NCI-H1105 treated with DMSO at 0.1 percent for 48 hours (cell line): Measurements from ENCODE around the gene ABCA2.

ENCODE experiments used
- DNase-seq: peaks from one replicate; lab custom pipeline; 2025; lab: John Stamatoyannopoulos, UW

ABCA2 gene

DNA sequence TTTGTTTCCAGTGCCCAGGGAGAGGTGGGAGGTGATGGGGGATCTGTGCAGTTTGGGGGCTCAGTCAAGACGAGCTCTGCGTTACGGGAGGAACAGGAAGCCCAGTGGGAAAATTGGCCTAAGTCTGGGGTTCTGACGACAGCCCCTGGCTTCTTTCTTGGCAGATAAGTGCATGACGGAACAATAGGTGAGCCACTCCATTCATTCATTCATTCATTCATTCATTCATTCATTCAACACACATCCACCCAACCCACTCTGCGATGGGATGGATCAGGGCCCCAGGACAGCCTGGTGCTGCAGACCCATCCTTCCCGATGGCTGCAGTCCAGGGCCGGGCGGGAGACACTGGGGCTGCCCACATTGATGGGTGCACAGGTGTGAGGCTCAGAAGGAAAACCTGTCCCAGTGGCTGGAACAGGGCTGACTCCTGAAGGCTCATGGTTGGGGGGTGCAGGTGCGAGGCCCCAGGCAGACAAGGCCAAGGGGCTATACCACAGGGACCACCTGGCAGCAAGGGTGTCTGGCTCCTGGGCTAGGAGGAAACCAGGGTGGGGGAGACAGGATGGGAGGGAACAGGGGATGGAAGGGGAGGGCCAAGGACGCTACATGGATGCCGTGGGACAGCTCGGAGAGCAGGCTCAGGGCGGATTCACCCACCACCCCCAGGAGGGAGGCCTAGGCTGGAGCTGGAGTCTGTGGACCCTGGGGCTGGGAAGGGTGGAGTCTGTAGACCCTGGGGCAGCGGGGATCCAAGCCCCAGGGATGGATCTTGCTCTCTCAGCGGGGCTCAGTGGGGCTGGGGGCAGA is 47.2 kb downstream of the ABCA2 start:
- DNase-seq: no peak

GRCh38 chr9:136979769-136980587 is 48.1 kb downstream of the ABCA2 start:
- DNase-seq: no peak

DNA sequence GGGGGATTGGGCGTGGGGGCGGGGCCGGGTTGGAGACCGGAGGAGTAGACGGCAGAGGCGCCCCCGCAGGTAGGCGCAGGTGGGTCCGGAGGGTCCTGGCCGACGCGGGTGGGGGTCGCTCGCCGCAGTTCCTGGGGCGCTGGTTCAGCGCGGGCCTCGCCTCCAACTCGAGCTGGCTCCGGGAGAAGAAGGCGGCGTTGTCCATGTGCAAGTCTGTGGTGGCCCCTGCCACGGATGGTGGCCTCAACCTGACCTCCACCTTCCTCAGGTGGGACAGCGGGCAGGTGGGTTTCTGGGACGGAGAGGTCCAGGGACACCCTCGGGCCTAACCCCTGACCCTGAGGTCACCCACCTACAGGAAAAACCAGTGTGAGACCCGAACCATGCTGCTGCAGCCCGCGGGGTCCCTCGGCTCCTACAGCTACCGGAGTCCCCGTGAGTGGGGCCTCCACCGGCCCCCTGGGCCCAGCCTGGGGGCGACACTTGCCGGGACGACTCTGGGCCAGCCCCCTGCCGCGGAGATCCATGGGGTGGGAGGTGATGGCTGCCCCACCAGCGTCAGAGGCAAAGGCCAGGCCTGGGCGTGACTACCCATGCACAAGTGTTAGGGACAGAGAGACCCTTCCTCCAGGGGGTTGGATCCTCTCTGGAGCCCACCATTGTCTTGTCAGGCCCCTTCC is 49.0 kb downstream of the ABCA2 start:
- DNase-seq: no peak

- DNase-seq: no peak
Observed at GRCh38 chr9:136978073-136978864, 49.8 kb downstream of the ABCA2 start.

GRCh38 chr9:136977649-136978072 is 50.4 kb downstream of the ABCA2 start:
- DNase-seq: no peak

GRCh38 chr9:136977223-136977622 is 50.8 kb downstream of the ABCA2 start, which contains the start of gene PTGDS:
Gene PTGDS, plus strand, starts transcription at chr9:136977504. Its CDS starts 75 bp downstream, at chr9:136977579.
- DNase-seq: no peak

DNA sequence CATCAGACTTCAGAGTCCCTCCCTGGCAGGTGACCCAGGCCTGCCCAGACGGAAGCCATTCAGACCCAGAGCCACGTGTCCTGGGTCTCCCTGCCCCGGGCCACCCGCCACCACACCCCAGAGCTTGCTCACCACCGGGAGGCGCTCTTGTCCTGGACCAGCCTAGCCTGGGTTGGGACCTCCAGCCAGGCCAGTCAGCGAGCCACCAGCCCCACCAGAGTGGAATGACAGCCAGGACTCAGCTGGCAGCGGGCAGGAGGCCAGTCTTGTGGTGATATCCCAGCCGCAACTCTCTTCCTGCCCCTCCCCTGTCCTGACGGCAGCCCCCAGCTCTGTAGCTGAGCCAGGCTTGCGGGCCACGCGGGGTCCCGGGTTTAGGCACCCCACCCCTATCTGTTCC is 52.4 kb downstream of the ABCA2 start:
- no peak for DNase-seq

DNA sequence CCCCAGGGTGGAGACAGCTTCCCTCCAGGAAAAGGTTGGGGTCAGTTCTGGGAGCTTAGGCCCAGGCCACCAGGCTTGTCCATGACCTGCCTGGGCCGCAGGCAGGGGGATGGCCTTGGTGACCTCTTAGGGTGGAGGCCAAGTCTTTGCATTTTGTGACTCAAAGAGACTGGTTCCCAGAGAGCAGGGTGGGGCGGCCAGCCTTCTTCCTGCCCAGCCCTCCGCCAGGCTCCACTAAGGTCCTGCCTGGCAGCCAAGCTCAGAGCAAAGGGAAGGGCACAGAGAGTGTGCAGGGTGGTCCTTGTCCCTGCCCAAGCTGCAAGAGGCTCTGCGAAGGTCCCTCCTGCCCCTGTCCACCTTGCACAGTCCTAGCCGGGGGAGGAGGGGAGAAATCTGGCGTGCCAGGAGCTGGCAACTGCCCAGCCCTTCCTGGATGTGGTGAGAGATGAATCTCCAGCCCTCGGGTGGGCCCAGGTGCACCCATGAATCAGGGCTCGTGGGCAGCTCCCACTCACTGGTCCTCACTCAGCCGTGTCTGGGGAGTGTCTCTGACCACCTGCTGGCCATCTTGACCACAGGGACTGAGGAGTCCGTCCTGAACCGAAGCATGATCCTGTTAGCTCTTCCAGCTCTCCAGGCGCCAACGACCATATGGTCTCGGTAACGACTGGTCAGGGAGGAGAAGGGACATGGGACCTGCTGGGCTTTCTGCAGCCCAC is 53.1 kb downstream of the ABCA2 start:
- DNase-seq: no peak

DNA sequence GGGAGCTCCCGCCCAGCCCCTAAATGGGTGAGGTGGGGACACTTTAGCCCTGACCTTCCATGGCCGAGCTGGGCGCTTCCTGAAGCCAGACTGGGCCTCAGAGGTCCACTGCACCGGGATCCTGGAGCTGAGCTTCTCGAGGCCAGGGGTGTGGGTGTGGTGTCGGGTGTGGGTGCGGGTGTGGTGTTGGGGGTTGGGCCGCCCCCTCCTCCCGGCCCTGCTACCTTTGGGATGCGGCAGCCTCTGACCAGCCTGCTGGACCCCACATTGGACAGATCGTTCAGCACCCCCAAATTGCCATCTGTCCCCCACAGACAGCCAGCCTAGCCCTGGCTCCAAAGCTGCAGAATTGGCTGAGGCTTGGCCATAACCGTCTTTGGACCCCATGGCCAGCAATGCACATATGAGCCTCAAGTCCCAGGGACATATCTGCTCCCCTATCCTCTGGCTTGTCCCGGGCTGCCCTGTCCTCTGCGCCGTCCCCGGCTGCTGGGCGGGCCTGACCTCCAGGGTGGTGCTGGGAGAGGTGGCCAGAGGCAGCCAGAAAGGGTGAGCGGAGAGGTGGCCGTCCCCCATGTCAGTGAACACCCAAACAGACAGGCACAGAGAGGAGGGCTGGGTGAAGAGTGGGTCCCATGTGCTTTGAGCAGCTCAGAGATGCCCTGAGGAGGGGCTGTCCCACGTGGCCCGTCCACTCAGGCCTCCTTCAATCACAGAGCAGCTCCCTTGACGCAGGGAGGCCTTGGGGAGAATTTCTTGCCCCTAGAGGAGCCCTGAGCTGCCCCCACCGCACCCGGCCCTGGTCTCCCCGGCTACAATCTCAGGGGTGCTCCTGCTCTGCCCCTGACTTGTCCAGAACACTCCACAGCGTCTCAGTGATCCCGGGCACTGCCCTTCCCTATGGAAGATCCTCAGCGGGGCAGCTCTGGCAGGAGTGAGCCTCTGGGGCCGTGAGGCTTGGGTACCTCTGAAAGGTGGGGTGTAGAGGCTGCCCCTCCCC is 54.1 kb downstream of the ABCA2 start:
- DNase-seq: no peak

- no peak for DNase-seq
Observed at GRCh38 chr9:136972743-136973142, 55.3 kb downstream of the ABCA2 start.

DNA sequence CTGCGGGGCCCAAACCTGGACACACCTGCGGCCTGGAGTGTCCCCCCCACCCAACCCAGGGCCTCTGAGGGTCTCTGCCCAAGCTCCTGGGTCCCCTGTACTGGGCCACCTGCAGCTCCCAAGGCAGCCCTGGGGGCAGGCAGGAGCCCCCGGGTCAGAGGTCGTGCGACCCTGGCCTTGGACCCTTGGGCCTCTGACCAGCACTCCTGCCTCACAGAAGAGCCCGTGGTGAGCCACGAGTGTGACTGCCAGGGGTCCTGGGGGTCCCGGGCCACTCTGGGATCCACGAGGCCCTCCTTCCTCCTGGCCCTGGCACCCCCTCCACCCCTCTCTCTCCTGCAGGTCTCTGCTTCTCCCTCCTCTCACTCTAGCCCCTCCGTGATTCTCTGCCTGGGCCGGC is 55.7 kb downstream of the ABCA2 start:
- no peak for DNase-seq

DNA sequence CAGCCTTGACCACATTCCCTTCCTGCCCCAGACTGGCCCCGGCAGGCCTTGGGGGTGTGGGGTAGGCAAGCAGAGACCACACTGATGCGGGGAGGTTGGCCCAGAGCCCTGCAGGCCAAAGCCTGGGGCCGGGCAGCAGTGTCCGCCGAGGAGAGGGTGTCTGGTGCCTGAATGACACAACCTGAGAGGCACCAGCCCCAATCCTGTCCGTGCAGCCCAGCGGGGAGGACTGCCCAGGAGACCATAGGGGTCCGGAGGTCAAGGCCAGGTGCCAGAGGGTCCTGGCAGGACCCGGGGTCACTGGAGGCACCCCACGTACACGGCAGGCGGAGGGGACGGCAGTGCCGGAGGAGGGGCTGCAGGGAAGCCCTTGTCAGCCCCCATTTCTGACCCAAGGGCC is 56.3 kb downstream of the ABCA2 start:
- no peak for DNase-seq

GRCh38 chr9:136970361-136970760 is 57.7 kb downstream of the ABCA2 start:
- no peak for DNase-seq

- DNase-seq: no peak
Observed at GRCh38 chr9:136969774-136970173, 58.3 kb downstream of the ABCA2 start.

DNA sequence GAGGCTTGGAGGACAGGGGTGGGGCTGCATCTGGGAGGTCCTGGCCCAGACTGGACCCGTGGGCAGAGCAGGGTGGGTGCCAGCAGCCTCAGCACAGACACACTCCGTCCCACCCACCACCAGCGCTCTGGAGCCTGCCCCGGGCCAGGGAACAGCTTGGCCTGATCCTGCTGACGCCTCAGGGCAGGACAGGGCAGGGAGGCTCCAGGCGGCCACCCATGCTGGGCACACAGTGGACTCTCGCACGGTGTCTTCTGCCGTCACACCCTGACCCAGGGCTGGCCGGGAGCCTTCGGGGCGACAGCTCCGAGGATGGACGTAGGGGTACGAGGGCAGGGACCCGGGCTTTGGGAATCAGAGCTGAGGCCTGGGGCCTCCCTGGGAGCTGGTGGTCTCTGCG is 58.9 kb downstream of the ABCA2 start:
- DNase-seq: no peak

GRCh38 chr9:136968333-136969127 is 59.5 kb downstream of the ABCA2 start:
- DNase-seq: no peak

DNA sequence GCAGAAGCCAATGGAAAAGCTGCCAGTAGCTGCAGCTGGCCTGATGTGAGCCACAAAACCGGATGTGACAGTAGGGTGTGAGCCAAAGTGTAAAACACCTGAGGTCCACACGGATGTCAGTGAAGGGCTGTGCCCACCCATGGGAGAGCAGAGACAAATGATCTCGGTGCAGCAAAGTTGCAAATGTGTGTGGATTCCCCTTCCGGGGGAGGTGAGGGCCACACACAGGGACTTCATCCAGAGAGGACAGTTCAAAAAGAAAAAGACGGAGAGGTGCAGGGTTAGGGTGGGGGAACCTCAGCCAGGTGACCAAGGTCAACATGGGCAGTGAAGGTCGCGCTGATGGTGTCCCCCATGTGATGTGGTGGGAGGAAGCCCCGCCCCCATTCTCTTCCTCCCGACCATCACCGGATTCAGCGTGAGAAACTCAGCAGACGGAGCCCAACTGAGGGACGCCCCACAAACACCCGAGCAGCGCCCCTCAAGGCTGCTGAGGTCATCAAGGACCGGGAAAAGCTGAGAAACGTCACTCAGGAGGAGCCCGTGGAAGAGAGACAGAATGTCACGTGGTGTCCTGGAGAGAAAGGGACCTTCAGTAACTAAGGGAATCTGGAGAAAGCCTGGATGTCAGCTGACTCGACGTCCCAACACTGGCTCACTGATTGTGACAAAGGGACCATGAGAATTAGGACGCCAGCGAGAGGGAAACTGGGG is 62.1 kb downstream of the ABCA2 start:
- DNase-seq: no peak

DNA sequence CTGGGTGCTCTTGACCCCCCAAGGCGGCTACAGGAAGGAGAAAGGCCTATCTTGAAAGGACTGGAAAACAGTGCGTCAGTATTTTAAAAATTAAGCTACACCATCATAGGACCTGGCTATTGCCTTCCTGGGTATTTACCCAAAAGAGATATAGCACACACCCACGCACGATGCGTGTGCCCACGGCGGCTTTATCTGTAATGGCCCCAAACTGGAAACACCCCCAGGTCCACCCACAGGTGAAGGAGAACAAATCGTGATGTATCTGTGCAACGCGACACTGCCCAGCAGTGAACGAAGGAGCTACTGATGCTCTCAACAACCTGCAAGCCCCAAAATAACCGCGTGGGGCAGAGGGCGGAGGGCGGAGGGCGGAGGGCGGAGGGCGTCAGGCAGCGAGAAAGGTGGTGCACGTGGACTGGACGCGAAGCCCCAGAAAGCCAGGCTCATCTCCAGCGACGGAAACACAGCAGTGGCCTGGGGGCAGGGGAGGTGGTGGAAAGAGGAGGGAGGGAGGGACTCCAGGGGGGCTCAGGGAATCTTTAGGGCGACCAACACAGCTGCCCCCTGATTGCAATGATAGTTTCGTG is 63.1 kb downstream of the ABCA2 start:
- no peak for DNase-seq
